Lung (tissue), 12 donors: ENCODE measurements around the gene HEXD. TPM values are rescaled to one million over a fixed set of nuclear protein-coding genes. Genes with fewer than 3 reads are reported as not detected.

Experiments used
- ATAC-seq: fragments of 200-7000 bp; cut with Tn5 transposase; one replicate; pipeline ENCODE4 v1.9.1; 2020; ENCODE audit warnings: moderate number of reproducible peaks; ENCODE audit not compliant: insufficient read depth, low FRiP score
- DNase-seq, 3 donors: peaks; one replicate each; pipeline ENCODE4 v3.0.0-alpha.2; 2013 to 2017
- H3K27ac ChIP-seq, 2 donors: one replicate each; pipeline ENCODE4 v1.5.1; 2013; ENCODE audit warnings: mild to moderate bottlenecking in 2 of 2, moderate library complexity in 2 of 2, control low read depth in 1 of 2, inconsistent platforms in 1 of 2, low read depth in 1 of 2, low read length in 1 of 2
- H3K27me3 ChIP-seq, 3 donors: one replicate each; pipeline ENCODE4 v1.5.1; 2013; ENCODE audit warnings: low read length in 2 of 3; ENCODE audit not compliant: control insufficient read depth in 3 of 3, insufficient read depth in 3 of 3
- H3K36me3 ChIP-seq, 4 donors: one replicate each; pipeline ENCODE4 v1.5.1; 2013; ENCODE audit warnings: low read length in 4 of 4, mild to moderate bottlenecking in 1 of 4, moderate library complexity in 1 of 4; ENCODE audit not compliant: control insufficient read depth in 4 of 4, insufficient read depth in 4 of 4
- H3K4me1 ChIP-seq, 5 donors: one replicate each; pipeline ENCODE4 v1.5.1; 2013; ENCODE audit warnings: low read length in 5 of 5, mild to moderate bottlenecking in 2 of 5, moderate library complexity in 1 of 5; ENCODE audit not compliant: control insufficient read depth in 5 of 5, insufficient read depth in 5 of 5
- H3K4me3 ChIP-seq: one replicate; pipeline ENCODE4 v1.5.1; 2013; ENCODE audit warnings: mild to moderate bottlenecking, control low read depth, moderate library complexity
- H3K9ac ChIP-seq, 2 donors: one replicate each; pipeline ENCODE4 v1.5.1; 2013; ENCODE audit warnings: low read length in 2 of 2, control low read depth in 1 of 2; ENCODE audit not compliant: insufficient read depth in 1 of 2
- H3K9me3 ChIP-seq, 4 donors: one replicate each; pipeline ENCODE4 v1.5.1; 2013; ENCODE audit warnings: low read length in 3 of 4, mild to moderate bottlenecking in 1 of 4, moderate library complexity in 1 of 4; ENCODE audit not compliant: control insufficient read depth in 4 of 4, insufficient read depth in 3 of 4
- WGBS, 2 donors: extraction: QIAGEN DNeasy Blood & Tissue Kit; methylation state at CpG; one replicate each; pipeline ENCODE4 v1.1.7; 2013; 5-methylcytosine and 5-hydroxymethylcytosine counted together
- polyA plus RNA-seq, 2 donors: library from polyadenylated mRNA; stranded (reverse); fragments of 200-250 nt; gene quantifications; one replicate each; pipeline ENCODE4 v1.2.1, GENCODE V29; 2013
- total RNA-seq, 2 donors: library from RNA; depleted of rRNA in 1 of 2; stranded (reverse); fragments of >200 nt in 1 of 2; gene quantifications; one replicate each; pipeline ENCODE4 v1.2.1, GENCODE V29; 2014 to 2021
- TF ChIP-seq, protein P1 (sequence below): IDR thresholded peaks from 2 replicates; pipeline ENCODE4 v1.5.1; 2012; ENCODE audit warnings: mild to moderate bottlenecking; ENCODE audit errors: control extremely low read depth, extremely low read depth
- donor health status: control.
- donor health status: control.
- donor health status: Bipolar disorder and iron deficiency.
- donor health status: healthy.
- donor health status: DM: yes; HTN: yes; CAD: no.

The HEXD gene
- total and polyA plus RNA-seq, 4 donors, result 28.4 to 57.3 (median 37.4) TPM

DNA sequence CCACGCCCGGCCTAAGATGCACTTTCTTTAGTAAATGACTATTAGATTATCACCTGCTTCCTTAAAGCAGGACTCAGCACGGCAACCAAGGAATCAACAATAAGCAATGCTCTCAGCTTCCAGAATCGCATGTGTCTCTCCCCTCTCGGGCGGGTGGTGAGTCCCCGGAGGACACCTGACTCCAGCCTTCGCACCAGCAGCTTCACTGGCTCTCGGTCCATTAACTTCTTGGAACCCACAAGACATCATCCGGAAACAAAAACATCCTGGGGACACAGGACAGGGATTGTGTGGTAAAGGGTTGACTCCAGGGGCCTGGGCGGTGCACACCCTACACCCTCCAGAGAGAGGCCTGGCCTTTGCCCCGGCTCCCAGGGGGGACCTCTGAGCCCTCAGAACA lies 23.9 kb upstream of the HEXD start:
- TF ChIP-seq, protein P1, sequence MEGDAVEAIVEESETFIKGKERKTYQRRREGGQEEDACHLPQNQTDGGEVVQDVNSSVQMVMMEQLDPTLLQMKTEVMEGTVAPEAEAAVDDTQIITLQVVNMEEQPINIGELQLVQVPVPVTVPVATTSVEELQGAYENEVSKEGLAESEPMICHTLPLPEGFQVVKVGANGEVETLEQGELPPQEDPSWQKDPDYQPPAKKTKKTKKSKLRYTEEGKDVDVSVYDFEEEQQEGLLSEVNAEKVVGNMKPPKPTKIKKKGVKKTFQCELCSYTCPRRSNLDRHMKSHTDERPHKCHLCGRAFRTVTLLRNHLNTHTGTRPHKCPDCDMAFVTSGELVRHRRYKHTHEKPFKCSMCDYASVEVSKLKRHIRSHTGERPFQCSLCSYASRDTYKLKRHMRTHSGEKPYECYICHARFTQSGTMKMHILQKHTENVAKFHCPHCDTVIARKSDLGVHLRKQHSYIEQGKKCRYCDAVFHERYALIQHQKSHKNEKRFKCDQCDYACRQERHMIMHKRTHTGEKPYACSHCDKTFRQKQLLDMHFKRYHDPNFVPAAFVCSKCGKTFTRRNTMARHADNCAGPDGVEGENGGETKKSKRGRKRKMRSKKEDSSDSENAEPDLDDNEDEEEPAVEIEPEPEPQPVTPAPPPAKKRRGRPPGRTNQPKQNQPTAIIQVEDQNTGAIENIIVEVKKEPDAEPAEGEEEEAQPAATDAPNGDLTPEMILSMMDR, result no peak
- H3K9me3 ChIP-seq, result no peaks in the 10 kb centered on the region
- H3K27me3 ChIP-seq, result no peaks in the 10 kb centered on the region
- ATAC-seq, result no peak
- peaks cover 0 to 31% (median 8%) of the 10 kb centered on the region in 4 donors for H3K36me3 ChIP-seq
- H3K9ac ChIP-seq, result no peak overlapping the region
- 90 to 99% methylated on average over 12 of the region's 12 CpGs for WGBS, 2 donors
- no peak overlapping the region for H3K27ac ChIP-seq
- H3K4me1 ChIP-seq, result no peaks in the 10 kb centered on the region
- H3K4me3 ChIP-seq, result no peak overlapping the region
- DNase-seq, result no peak

DNA sequence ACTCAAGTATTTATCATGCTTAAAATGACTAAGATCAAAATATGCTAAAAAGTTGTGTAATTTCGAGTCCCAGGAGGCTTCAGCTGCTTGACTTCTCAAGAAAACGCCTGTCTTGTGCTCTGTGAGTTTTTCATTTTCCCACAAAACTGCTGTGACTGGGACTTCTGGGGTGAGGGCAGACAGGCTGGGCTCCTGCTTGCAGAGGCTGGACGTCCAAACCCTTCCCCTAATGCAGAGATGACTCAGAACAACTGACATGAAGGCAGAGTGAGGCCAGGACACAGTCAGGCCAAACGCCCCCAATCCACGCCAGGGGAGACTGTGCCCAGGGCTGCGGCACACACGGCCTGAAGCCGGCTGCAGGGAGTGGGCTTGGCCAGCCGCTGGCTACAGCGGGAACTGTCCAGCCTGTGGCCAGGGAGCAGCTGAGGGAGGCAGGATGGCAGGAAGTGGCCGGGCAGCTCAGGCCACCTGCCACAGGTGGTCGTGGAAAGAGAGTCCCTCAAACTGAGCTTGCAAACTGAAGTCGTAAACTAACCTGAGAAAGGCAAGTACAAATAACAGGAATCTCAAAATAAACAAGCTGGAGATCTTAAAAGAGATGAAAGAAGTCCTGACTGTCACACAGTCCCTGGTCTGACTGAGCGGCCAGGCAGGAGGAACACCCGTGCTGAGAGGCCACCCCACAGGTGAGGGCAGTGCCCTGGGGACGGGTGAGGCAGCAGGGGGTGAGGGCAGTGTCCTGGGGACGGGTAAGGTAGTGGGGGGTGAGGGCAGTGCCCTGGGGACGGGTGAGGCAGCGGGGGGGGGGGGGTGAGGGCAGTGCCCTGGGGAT lies 21.3 kb upstream of the HEXD start:
- Histone ChIP-seq H3K9me3 (no peaks in the 10 kb centered on the region), H3K4me3 (no peak overlapping the region), H3K9ac (no peak overlapping the region), H3K4me1 (peaks cover 0 to 10% (median 0%) of the 10 kb centered on the region in 5 donors), H3K27ac (no peak overlapping the region), H3K36me3 (peaks cover 0 to 25% (median 8%) of the 10 kb centered on the region in 4 donors), H3K27me3 (no peaks in the 10 kb centered on the region)
- TF ChIP-seq, protein P1, result no peak
- ATAC-seq, result no peak
- 81 to 84% methylated on average over 17 to 19 of the region's 19 CpGs for WGBS, 2 donors
- no peak for DNase-seq

DNA sequence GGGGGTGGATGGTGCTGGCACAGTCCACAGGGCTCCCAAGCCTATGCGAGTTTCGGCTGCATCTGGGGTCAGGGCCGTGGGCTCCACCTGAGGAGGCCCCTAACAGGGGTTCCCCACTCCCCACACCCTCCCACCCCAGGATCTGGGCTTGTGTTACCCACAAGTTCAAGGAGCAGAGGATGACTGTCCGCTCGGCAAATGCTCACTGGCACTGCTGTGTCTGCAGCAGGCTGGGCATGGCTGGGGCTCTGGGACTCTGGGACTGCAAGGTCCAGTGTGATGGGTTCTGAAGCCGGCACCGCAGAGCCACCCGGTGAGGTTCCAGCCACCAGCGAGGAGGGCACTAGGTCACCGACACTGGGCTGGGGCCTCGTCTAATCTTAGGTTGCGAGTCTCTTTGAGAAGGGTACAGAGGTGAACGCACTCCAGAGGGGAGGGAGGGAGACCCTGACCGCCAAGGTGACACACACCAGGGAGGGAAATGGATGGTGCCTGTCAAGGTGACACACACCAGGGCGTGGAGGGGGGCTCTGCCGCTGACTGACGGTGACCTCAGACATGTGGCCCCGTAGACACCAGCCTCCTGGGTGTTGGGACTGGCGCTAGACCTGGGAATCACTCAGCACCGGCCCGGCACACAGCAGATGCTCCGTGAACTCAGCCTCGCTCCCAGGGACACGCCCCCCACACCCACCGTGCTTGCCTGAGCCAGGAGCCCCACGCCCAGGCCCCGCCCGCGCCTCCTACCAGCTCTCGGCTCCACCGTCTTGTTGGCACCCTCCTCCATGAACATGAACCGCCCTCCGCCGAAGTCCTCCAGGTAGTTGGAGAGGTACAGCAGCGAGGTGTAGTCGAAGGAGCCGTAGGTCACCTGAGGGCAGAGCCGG lies 20.5 kb upstream of the HEXD start:
- TF ChIP-seq, protein P1, result no peak
- Histone ChIP-seq H3K9ac (no peak overlapping the region), H3K9me3 (no peaks in the 10 kb centered on the region), H3K27ac (no peak overlapping the region), H3K36me3 (peaks cover 0 to 18% (median 8%) of the 10 kb centered on the region in 4 donors), H3K27me3 (no peaks in the 10 kb centered on the region), H3K4me3 (no peak overlapping the region), H3K4me1 (peaks cover 0 to 10% (median 0%) of the 10 kb centered on the region in 5 donors)
- ATAC-seq (no peak), DNase-seq (no peak)
- 90 to 95% methylated on average over 34 to 38 of the region's 38 CpGs for WGBS, 2 donors
